Uterus (tissue), 2 donors: Measurements from ENCODE around the gene ANKMY2.

ENCODE experiments used
- POLR2A ChIP-seq, 2 donors: fragments of 450-650 bp; IDR thresholded peaks; one replicate each; pipeline ENCODE4 v1.6.1; 2016; ENCODE audit warnings: antibody characterized with exemption in 2 of 2, mild to moderate bottlenecking in 1 of 2, moderate library complexity in 1 of 2
- TF ChIP-seq, protein P1 (sequence below), 4 experiments: fragments of 200-600 bp in 2 of 4; fragments of 450-650 bp in 2 of 4; sonication (generic) in 2 of 4; IDR thresholded peaks; one replicate each; pipeline ENCODE4 v1.5.1; 2016 to 2019; ENCODE audit warnings: antibody characterized with exemption in 4 of 4, mild to moderate bottlenecking in 2 of 4, moderate library complexity in 1 of 4

- TF ChIP-seq POLR2A (IDR thresholded peaks at IDR 0.05), result no peak
- TF ChIP-seq, protein P1, sequence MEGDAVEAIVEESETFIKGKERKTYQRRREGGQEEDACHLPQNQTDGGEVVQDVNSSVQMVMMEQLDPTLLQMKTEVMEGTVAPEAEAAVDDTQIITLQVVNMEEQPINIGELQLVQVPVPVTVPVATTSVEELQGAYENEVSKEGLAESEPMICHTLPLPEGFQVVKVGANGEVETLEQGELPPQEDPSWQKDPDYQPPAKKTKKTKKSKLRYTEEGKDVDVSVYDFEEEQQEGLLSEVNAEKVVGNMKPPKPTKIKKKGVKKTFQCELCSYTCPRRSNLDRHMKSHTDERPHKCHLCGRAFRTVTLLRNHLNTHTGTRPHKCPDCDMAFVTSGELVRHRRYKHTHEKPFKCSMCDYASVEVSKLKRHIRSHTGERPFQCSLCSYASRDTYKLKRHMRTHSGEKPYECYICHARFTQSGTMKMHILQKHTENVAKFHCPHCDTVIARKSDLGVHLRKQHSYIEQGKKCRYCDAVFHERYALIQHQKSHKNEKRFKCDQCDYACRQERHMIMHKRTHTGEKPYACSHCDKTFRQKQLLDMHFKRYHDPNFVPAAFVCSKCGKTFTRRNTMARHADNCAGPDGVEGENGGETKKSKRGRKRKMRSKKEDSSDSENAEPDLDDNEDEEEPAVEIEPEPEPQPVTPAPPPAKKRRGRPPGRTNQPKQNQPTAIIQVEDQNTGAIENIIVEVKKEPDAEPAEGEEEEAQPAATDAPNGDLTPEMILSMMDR (IDR thresholded peaks at IDR 0.05), result no peak
Observed at GRCh38 chr7:16585540-16585939, 60.0 kb downstream of the ANKMY2 start.
